GM23338 (cell line): ENCODE results near the gene GHRH. TPM values are rescaled to one million over a fixed set of nuclear protein-coding genes. Genes with fewer than 3 reads are reported as not detected.
A peak's percentile ranks its signal among the peaks of the same experiment; 100 is the strongest.

ENCODE experiments used
- ATAC-seq: fragments of 200-7000 bp; cut with Tn5 transposase; 3 replicates; pipeline ENCODE4 v1.9.1; 2020
- DNase-seq: peaks from one replicate; pipeline ENCODE4 v3.0.0-alpha.2; 2015; ENCODE audit warnings: low spot score
- H2AFZ ChIP-seq: fragments of 200-600 bp; sonication (generic); 2 replicates; pipeline ENCODE4 v1.8.0; 2016; ENCODE audit warnings: antibody characterized with exemption, mild to moderate bottlenecking, moderate library complexity
- H3F3A ChIP-seq: fragments of 200-600 bp; sonication (generic); replicated peaks from 2 replicates; pipeline ENCODE4 v1.8.0; 2017; ENCODE audit warnings: antibody characterized with exemption, mixed run types, low read depth
- H3K27ac ChIP-seq: fragments of 200-600 bp; sonication (generic); 2 replicates; pipeline ENCODE4 v1.6.1; 2016; ENCODE audit warnings: low read depth
- H3K27me3 ChIP-seq: fragments of 200-600 bp; sonication (generic); 2 replicates; pipeline ENCODE4 v1.8.0; 2016; ENCODE audit warnings: mild to moderate bottlenecking, mixed run types, moderate library complexity; ENCODE audit not compliant: insufficient read depth
- H3K36me3 ChIP-seq: fragments of 200-600 bp; sonication (generic); 2 replicates; pipeline ENCODE4 v1.8.0; 2016; ENCODE audit warnings: mild to moderate bottlenecking; ENCODE audit not compliant: insufficient read depth
- H3K4me1 ChIP-seq: fragments of 200-600 bp; sonication (generic); 2 replicates; pipeline ENCODE4 v1.8.0; 2016; ENCODE audit warnings: mild to moderate bottlenecking, moderate library complexity; ENCODE audit not compliant: insufficient read depth
- H3K4me2 ChIP-seq: fragments of 200-600 bp; sonication (generic); 2 replicates; pipeline ENCODE4 v1.7.1; 2017; ENCODE audit warnings: mixed run types
- H3K4me3 ChIP-seq: fragments of 200-600 bp; sonication (generic); 2 replicates; pipeline ENCODE4 v1.6.1; 2016; ENCODE audit warnings: mixed run types
- H3K79me2 ChIP-seq: fragments of 200-600 bp; sonication (generic); replicated peaks from 2 replicates; pipeline ENCODE4 v1.8.0; 2017; ENCODE audit warnings: mild to moderate bottlenecking; ENCODE audit not compliant: insufficient read depth
- H3K9me2 ChIP-seq: fragments of 200-600 bp; sonication (generic); 2 replicates; pipeline ENCODE4 v1.8.0; 2017; ENCODE audit not compliant: insufficient read depth
- H4K20me1 ChIP-seq: fragments of 200-600 bp; sonication (generic); replicated peaks from 2 replicates; pipeline ENCODE4 v1.8.0; 2017; ENCODE audit warnings: mild to moderate bottlenecking; ENCODE audit not compliant: insufficient read depth
- H3K27ac Mint-ChIP-seq: 2 replicates; pipeline ENCODE4 v1.8.0; 2020; ENCODE audit warnings: inconsistent platforms, mild to moderate bottlenecking, moderate library complexity, mixed read lengths
- H3K27me3 Mint-ChIP-seq: 3 replicates; pipeline ENCODE4 v1.8.0; 2022; ENCODE audit warnings: low read depth, mild to moderate bottlenecking, moderate library complexity, mixed read lengths, inconsistent platforms; ENCODE audit not compliant: insufficient read depth, poor library complexity
- H3K36me3 Mint-ChIP-seq: 3 replicates; pipeline ENCODE4 v1.8.0; 2021; ENCODE audit warnings: low read depth, mild to moderate bottlenecking, inconsistent platforms, moderate library complexity, mixed read lengths
- H3K4me1 Mint-ChIP-seq: 3 replicates; pipeline ENCODE4 v1.8.0; 2020; ENCODE audit warnings: mild to moderate bottlenecking, inconsistent platforms, mixed read lengths
- H3K4me3 Mint-ChIP-seq: 3 replicates; pipeline ENCODE4 v1.8.0; 2021; ENCODE audit warnings: moderate library complexity, mild to moderate bottlenecking, inconsistent platforms, mixed read lengths
- H3K9me3 Mint-ChIP-seq: 3 replicates; pipeline ENCODE4 v1.8.0; 2020; ENCODE audit warnings: moderate library complexity, mild to moderate bottlenecking, inconsistent platforms, mixed read lengths
- CREB1 ChIP-seq: fragments of 250-450 bp; sonication (Bioruptor Pico); IDR thresholded peaks from 2 replicates; pipeline ENCODE4 v1.5.0; 2020; ENCODE audit warnings: low read depth, mild to moderate bottlenecking, moderate library complexity
- EZH2 ChIP-seq: fragments of 200-600 bp; sonication (generic); IDR thresholded peaks from one replicate; pipeline ENCODE4 v1.8.0; 2017; ENCODE audit warnings: antibody characterized with exemption, mild to moderate bottlenecking, low read depth; ENCODE audit not compliant: unreplicated experiment
- STAT1 ChIP-seq: IDR thresholded peaks from one replicate; pipeline ENCODE4 v1.6.1; 2016; ENCODE audit warnings: antibody characterized with exemption; ENCODE audit not compliant: unreplicated experiment
- polyA plus RNA-seq: library from polyadenylated mRNA; unstranded; fragments of >200 nt; fragmentation: Nextera tagmentation; extraction: Ambion mirVana; gene quantifications from 2 replicates; pipeline ENCODE4 v1.2.1, GENCODE V29; 2016
- total RNA-seq: library from RNA; depleted of rRNA; stranded (reverse); fragments of >200 nt; shearing (Covaris generic); gene quantifications from 2 replicates; pipeline ENCODE4 v1.2.3, GENCODE V29; 2014
- TF ChIP-seq, protein P1 (sequence below), 2 experiments: fragments of 200-600 bp in 1 of 2; sonication (generic) in 1 of 2; conservative IDR thresholded peaks; 2 replicates each; pipeline versions ENCODE4 v1.5.1 to v1.6.1; 2016 to 2017; ENCODE audit warnings: antibody characterized with exemption in 2 of 2, low read depth in 2 of 2, mild to moderate bottlenecking in 2 of 2, moderate library complexity in 1 of 2
- TF ChIP-seq, protein P2 (sequence below): fragments of 250-450 bp; sonication (Bioruptor Pico); IDR thresholded peaks from 2 replicates; pipeline ENCODE4 v1.5.0; 2020; ENCODE audit warnings: mild to moderate bottlenecking, moderate library complexity
- TF ChIP-seq, protein P3 (sequence below): IDR thresholded peaks from 2 replicates; pipeline ENCODE4 v1.6.1; 2016; ENCODE audit warnings: antibody characterized with exemption

The GHRH gene
- total and polyA plus RNA-seq, 2 experiments from 2014 or later, result 0.40 TPM; not detected in 1

DNA sequence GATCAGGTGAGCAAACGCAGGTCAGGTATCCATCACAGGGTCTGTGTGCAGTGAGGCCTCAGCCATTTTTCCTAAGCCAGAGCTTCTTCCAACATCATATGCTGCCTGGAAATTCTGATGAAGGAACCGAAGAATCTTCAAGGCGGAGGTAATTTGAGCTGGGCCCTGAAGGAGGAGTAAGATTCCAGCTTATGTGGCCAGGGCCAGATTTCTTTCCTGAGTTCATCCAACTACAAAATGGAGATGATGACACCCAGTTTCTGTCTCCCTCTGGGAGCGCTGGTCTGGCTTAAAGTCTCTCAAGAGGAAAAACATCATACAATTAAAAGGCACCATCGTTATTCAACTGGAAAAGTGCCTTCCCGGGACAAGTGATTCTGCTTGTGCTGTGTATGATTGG lies 20.9 kb upstream of the GHRH start:
- 0 out of 2 replicates have a peak overlapping the region, but pooled peaks have one; percentile 40 for H3K27ac ChIP-seq
- peak; percentile 71 for DNase-seq

DNA sequence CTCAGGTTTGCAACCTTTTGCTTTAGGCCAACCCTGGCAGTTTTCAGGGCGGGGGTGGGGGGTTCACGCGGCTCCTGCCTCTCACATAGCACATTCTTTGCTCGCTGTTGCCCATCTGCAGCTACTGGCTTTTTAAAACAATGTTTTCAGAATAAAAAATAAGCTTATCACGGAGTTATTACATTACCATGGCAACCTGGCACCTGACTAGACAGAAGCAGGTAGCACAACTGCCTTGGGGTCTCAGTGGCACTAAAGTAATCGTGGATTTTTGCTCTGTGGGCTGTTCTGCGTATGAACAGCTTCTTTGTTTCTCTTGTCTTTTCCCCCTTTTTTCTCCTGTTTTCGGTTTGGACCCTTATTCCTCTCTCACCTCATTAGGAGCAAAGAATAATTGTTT lies 18.8 kb upstream of the GHRH start:
- Mint-ChIP-seq H3K27me3 (no peaks in the 10 kb centered on the region), H3K27ac (no peak overlapping the region), H3K4me1 (peaks cover 13% of the 10 kb centered on the region), H3K4me3 (no peak overlapping the region), H3K9me3 (no peaks in the 10 kb centered on the region), H3K36me3 (no peaks in the 10 kb centered on the region)
- Histone ChIP-seq H2AFZ (peak overlapping the region; percentile 87), H3K4me2 (no peak overlapping the region), H3K79me2 (no peaks in the 10 kb centered on the region), H3K27me3 (no peaks in the 10 kb centered on the region), H3F3A (no peaks in the 10 kb centered on the region), H3K4me3 (no peak overlapping the region), H3K36me3 (no peaks in the 10 kb centered on the region), H3K27ac (no peak overlapping the region), H4K20me1 (no peaks in the 10 kb centered on the region), H3K4me1 (peaks cover 12% of the 10 kb centered on the region), H3K9me2 (no peaks in the 10 kb centered on the region)
- DNase-seq, result no peak
- no peak for ATAC-seq
- TF ChIP-seq CREB1 (CRISPR knock-in tag), result no peak
- TF ChIP-seq STAT1, result no peak
- TF ChIP-seq, protein P1, sequence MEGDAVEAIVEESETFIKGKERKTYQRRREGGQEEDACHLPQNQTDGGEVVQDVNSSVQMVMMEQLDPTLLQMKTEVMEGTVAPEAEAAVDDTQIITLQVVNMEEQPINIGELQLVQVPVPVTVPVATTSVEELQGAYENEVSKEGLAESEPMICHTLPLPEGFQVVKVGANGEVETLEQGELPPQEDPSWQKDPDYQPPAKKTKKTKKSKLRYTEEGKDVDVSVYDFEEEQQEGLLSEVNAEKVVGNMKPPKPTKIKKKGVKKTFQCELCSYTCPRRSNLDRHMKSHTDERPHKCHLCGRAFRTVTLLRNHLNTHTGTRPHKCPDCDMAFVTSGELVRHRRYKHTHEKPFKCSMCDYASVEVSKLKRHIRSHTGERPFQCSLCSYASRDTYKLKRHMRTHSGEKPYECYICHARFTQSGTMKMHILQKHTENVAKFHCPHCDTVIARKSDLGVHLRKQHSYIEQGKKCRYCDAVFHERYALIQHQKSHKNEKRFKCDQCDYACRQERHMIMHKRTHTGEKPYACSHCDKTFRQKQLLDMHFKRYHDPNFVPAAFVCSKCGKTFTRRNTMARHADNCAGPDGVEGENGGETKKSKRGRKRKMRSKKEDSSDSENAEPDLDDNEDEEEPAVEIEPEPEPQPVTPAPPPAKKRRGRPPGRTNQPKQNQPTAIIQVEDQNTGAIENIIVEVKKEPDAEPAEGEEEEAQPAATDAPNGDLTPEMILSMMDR (conservative IDR thresholded peaks at IDR 0.05; ENCODE audit: low read depth in 2 of 2), result no peak
- TF ChIP-seq, protein P2, sequence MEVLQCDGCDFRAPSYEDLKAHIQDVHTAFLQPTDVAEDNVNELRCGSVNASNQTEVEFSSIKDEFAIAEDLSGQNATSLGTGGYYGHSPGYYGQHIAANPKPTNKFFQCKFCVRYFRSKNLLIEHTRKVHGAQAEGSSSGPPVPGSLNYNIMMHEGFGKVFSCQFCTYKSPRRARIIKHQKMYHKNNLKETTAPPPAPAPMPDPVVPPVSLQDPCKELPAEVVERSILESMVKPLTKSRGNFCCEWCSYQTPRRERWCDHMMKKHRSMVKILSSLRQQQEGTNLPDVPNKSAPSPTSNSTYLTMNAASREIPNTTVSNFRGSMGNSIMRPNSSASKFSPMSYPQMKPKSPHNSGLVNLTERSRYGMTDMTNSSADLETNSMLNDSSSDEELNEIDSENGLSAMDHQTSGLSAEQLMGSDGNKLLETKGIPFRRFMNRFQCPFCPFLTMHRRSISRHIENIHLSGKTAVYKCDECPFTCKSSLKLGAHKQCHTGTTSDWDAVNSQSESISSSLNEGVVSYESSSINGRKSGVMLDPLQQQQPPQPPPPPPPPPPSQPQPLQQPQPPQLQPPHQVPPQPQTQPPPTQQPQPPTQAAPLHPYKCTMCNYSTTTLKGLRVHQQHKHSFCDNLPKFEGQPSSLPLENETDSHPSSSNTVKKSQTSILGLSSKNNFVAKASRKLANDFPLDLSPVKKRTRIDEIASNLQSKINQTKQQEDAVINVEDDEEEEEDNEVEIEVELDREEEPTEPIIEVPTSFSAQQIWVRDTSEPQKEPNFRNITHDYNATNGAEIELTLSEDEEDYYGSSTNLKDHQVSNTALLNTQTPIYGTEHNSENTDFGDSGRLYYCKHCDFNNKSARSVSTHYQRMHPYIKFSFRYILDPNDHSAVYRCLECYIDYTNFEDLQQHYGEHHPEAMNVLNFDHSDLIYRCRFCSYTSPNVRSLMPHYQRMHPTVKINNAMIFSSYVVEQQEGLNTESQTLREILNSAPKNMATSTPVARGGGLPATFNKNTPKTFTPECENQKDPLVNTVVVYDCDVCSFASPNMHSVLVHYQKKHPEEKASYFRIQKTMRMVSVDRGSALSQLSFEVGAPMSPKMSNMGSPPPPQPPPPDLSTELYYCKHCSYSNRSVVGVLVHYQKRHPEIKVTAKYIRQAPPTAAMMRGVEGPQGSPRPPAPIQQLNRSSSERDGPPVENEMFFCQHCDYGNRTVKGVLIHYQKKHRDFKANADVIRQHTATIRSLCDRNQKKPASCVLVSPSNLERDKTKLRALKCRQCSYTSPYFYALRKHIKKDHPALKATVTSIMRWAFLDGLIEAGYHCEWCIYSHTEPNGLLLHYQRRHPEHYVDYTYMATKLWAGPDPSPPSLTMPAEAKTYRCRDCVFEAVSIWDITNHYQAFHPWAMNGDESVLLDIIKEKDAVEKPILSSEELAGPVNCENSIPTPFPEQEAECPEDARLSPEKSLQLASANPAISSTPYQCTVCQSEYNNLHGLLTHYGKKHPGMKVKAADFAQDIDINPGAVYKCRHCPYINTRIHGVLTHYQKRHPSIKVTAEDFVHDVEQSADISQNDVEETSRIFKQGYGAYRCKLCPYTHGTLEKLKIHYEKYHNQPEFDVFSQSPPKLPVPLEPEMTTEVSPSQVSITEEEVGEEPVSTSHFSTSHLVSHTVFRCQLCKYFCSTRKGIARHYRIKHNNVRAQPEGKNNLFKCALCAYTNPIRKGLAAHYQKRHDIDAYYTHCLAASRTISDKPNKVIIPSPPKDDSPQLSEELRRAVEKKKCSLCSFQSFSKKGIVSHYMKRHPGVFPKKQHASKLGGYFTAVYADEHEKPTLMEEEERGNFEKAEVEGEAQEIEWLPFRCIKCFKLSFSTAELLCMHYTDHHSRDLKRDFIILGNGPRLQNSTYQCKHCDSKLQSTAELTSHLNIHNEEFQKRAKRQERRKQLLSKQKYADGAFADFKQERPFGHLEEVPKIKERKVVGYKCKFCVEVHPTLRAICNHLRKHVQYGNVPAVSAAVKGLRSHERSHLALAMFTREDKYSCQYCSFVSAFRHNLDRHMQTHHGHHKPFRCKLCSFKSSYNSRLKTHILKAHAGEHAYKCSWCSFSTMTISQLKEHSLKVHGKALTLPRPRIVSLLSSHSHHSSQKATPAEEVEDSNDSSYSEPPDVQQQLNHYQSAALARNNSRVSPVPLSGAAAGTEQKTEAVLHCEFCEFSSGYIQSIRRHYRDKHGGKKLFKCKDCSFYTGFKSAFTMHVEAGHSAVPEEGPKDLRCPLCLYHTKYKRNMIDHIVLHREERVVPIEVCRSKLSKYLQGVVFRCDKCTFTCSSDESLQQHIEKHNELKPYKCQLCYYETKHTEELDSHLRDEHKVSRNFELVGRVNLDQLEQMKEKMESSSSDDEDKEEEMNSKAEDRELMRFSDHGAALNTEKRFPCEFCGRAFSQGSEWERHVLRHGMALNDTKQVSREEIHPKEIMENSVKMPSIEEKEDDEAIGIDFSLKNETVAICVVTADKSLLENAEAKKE (CRISPR knock-in tag), result no peak
- no peak for TF ChIP-seq EZH2

More for the DNA sequence above, 20.9 kb upstream of the GHRH start:
- Histone ChIP-seq H3K4me2 (0 out of 2 replicates have a peak overlapping the region, but pooled peaks have one; percentile 15), H3K79me2 (no peaks in the 10 kb centered on the region), H3K27me3 (no peaks in the 10 kb centered on the region), H3K36me3 (no peaks in the 10 kb centered on the region), H3K4me3 (no peak overlapping the region), H3K4me1 (peaks cover 12% of the 10 kb centered on the region), H3K9me2 (no peaks in the 10 kb centered on the region), H3F3A (no peaks in the 10 kb centered on the region), H2AFZ (peak overlapping the region; percentile 90), H4K20me1 (no peaks in the 10 kb centered on the region)
- no peaks in the 10 kb centered on the region for H3K36me3 Mint-ChIP-seq
- no peak overlapping the region; the same call in 1 of the 2 replicates for H3K27ac Mint-ChIP-seq
- H3K4me3 Mint-ChIP-seq, result no peak overlapping the region
- no peaks in the 10 kb centered on the region for H3K9me3 Mint-ChIP-seq
- peaks cover 13% of the 10 kb centered on the region for H3K4me1 Mint-ChIP-seq
- peak; percentile 42 for ATAC-seq
- TF ChIP-seq, protein P3, sequence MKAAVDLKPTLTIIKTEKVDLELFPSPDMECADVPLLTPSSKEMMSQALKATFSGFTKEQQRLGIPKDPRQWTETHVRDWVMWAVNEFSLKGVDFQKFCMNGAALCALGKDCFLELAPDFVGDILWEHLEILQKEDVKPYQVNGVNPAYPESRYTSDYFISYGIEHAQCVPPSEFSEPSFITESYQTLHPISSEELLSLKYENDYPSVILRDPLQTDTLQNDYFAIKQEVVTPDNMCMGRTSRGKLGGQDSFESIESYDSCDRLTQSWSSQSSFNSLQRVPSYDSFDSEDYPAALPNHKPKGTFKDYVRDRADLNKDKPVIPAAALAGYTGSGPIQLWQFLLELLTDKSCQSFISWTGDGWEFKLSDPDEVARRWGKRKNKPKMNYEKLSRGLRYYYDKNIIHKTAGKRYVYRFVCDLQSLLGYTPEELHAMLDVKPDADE, result no peak
- TF ChIP-seq, protein P1 (conservative IDR thresholded peaks at IDR 0.05; ENCODE audit: low read depth in 2 of 2), result peak; percentile 40 to 63
- peaks cover 3% of the 10 kb centered on the region for H3K27me3 Mint-ChIP-seq
